Cardiac fibroblast (primary cell): Measurements from ENCODE around the gene PPP3CA.

ENCODE experiments used
- DNase-seq, 2 donors: peaks; one replicate each; pipeline versions ENCODE4 v3.0.0 to v3.0.0-alpha.2; 2010; ENCODE audit warnings: low read depth in 2 of 2
- H3K4me3 ChIP-seq, 2 donors: replicated peaks in 1 of 2; 1 replicate in 1 of 2; 2 replicates in 1 of 2; pipeline ENCODE4 v1.5.1; 2011; ENCODE audit warnings: low read depth in 2 of 2, low read length in 2 of 2, mild to moderate bottlenecking in 2 of 2, moderate library complexity in 1 of 2
- TF ChIP-seq, protein P1 (sequence below): IDR thresholded peaks from one replicate; pipeline ENCODE4 v1.5.1; 2011; ENCODE audit warnings: low read depth, mild to moderate bottlenecking, low read length, inconsistent platforms

PPP3CA gene

DNA sequence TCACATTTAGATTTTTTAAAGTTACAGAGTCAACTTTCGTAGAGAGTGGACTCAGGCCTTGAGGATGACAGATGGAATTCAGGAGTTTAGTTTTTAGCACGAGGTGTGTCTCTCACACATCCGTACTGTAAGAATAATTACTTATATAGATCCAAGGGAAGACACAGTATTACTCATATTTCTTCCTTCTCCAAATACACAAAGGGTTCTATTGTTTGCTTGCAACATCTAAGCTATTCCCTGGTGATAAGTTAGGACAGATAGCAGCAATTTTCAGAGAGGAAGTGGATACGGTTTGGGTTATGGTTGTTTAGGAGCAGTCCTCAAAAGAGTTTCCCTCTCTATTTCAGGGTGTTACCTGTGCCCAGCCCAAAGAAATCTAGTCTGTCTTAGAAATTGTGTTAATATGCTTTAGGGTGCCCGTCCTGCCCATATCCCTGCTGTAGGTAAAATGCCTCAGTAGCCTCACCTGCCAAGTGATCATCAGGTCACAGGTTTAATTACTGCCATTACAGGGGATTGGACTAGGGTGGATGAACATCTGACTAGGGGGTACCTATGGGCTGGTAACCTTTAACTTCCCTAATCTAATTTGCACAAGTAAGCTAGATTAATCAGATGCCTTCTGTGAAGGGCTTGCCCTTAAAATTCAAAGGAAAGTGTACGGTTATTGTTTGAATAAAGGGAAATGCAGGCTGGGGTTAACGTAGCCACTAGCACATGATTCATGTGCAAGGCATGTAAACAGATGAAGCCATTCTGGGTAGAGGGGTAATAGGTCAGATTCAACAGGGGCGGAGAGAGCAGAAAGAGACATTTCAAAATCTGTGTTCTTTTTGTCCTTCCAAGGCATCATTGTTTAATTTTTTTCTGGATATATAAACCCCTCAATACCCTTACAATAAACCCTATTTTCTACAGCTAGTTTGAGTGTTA is 8.7 kb upstream of the PPP3CA start:
- H3K4me3 ChIP-seq: no peak overlapping the region
- peak; percentile 83 to 92 for DNase-seq
- TF ChIP-seq, protein P1, sequence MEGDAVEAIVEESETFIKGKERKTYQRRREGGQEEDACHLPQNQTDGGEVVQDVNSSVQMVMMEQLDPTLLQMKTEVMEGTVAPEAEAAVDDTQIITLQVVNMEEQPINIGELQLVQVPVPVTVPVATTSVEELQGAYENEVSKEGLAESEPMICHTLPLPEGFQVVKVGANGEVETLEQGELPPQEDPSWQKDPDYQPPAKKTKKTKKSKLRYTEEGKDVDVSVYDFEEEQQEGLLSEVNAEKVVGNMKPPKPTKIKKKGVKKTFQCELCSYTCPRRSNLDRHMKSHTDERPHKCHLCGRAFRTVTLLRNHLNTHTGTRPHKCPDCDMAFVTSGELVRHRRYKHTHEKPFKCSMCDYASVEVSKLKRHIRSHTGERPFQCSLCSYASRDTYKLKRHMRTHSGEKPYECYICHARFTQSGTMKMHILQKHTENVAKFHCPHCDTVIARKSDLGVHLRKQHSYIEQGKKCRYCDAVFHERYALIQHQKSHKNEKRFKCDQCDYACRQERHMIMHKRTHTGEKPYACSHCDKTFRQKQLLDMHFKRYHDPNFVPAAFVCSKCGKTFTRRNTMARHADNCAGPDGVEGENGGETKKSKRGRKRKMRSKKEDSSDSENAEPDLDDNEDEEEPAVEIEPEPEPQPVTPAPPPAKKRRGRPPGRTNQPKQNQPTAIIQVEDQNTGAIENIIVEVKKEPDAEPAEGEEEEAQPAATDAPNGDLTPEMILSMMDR: no peak

DNA sequence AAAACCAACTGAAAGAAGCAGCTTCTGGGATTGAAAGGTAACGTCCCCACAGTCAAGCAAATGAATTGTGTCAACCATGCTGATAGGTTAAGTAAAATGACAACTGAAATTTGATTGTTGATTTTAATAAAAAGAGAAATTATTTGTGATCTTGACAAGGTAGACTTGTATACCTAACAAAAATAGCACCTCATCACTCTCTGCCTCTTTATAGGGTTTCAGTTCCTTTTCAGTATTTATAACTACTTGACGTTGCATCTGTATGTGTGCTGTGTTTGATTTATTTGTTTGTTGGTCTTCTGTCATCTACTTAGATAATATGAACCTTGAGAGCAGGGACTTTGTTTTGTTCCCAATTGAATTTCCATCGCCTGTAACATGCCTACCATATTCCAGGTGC is 7.9 kb upstream of the PPP3CA start:
- DNase-seq: no peak
- no peak overlapping the region for H3K4me3 ChIP-seq
- TF ChIP-seq, protein P1: no peak

DNA sequence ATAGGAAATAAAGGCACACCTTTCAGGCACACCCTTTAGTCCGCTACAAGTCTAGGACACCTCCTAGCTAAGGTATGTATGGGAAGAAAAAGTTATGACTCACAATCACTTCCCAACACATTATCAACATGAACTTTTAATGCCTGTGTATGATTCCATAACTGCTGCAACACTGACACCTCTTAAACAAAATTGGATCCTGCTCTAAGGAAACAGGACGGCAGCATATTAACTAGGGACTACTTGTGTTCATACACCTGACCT is 2.4 kb upstream of the PPP3CA start:
- no peak overlapping the region for H3K4me3 ChIP-seq
- no peak for DNase-seq
- TF ChIP-seq, protein P1: no peak

DNA sequence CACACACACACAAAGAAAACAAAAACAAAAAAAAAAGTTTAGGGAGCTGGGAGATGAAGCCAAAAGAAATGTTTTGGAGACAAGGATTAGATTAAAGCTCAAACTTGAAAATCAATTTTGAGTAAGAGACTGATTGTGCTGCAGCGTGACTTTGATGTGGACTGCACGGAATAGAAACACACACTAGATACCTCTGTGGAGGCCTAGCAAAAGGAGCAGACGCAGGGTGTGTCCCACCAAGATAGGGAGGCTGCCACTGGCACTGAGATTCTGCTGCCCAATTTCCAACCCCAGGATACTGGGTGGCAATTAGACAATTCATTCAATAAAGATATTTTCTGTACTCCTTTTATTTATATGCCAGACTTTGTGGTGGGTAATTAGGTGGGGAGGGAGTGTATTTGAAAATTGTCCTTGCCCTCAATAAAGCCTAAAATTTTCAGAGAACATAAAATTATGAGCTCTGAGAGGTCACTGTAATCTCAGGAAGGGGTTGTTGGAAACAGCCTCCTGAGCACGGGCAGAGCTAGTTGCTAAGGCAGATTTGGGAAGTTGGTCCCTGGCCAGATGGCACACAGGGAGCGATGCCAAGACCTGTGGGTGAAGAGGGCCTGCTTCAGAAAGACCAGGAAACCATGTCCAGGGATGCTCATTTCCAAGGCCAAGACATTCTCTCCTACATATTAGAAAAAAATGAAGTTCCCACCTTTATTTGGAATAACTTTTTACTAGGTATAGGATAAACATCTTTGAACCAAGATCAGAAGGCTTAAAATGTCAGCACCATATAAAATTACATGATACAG is 1.9 kb upstream of the PPP3CA start:
- no peak overlapping the region for H3K4me3 ChIP-seq
- DNase-seq: peak in 1 of 2 donors; percentile 64
- TF ChIP-seq, protein P1: no peak

DNA sequence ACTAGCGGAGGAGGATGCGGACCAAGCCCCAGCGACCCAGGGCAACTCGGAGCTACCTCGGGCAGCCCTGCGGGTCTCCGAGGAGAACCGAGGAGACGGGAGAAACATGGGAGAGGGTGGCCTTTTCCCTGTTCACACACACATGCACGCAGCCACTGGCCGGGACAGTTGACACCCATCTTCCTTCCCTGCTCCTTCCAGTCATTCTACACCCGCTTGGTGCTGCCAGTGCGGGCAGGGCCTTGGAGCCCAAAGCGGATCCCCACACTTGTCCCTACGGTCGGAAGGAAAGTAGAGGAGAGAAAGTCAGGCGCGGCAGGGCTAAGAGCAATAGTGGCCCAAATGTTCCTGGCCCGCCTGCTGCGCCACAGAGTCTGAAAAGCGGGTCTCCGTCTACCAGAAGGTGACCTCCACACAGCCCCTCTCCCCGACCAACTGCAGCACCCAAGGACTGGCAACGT is 1.1 kb upstream of the PPP3CA start:
- TF ChIP-seq, protein P1: peak; percentile 9
- DNase-seq: no peak
- H3K4me3 ChIP-seq: peak overlapping the region; percentile 71 to 87

DNA sequence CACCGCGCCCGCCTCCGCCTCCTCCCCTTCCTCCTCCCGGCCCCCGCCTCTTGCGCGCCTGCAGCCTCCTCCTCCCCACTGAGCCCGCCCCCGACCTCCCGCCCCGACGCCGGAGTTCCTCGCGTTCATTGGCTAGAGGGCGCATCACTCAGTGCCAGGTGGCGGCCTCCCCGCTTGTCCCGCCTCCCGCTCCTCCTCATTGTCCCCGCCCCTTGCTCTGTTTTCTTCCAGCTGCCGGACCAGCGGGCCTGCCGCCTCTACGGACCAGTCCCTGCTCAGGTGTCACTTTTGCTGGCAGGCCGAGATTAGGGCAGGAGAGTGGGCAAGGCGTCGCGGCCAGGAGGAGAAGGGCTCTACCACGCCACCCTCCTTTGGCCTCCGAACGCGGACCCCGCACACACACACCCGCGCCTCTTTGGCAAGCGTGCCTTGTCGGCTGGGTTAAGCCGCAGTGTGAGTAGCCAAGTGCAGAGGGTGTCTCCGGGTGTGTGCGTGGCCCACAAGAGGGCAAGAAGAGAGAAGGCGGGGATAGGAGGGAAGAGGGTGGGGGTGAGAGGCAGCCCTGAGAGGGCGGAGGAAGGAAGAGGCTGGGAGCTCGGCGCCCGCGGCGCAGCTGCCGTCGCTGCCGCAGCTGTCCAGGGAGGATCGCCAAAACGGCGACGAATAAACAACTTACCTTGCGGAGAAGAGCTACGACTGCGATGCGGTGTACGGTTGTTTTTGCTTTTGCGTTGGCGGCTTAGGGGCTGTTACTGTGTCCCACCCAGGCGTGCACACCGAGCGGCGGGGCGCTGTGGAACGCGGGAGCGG is 436 bp upstream of the PPP3CA start:
- peak; percentile 98 to 99 for DNase-seq
- TF ChIP-seq, protein P1: peak; percentile 7
- H3K4me3 ChIP-seq: peak overlapping the region; percentile 83 to 87
